ENCODE data around the gene NUMB.

NUMB gene

GRCh38 chr14:73458183-73458976, at the start of gene NUMB:
TSS of gene NUMB (minus strand) at chr14:73458546. CDS start at chr14:73355751, 102,795 bp downstream.
- TF ChIP-seq CTCF (IDR thresholded peaks at IDR 0.05; ENCODE audit: borderline replicate concordance, control extremely low read depth, extremely low read depth, insufficient read depth, missing control alignments) = no peak
- DNase-seq (ENCODE audit: low spot score) = peak; percentile 96
- in situ Hi-C loops (cut with MboI; ENCODE audit: low sequenced_read_pairs, unreplicated experiment) = loop anchor here (25.0 kb wide), 1 partner anchor 946 kb away; no protein-coding TSS in a partner anchor

DNA sequence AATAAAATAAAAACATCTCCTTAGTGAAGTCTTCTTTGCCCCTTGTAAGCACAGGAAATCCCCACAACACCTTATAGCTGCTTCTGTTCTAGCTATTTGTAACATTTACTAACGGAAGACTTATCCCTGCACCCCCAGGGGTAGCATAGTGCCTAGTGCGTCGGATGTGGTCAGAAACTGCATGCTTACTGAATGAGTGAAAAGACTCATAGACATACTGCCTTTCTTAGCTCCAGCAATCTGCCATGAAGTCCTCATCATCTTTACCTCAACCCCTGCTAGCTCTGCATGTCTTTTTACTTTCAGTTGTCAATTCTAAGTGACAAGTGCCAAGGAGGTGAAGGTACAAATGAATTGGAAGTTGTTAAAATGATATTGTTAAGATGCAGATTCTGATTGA, 45.3 kb upstream of the NUMB start:
- peak; percentile 48 for DNase-seq (ENCODE audit: low spot score)
- in situ Hi-C loops (cut with MboI; ENCODE audit: low sequenced_read_pairs, unreplicated experiment) = no loop called here
- no peak for TF ChIP-seq CTCF (IDR thresholded peaks at IDR 0.05; ENCODE audit: borderline replicate concordance, control extremely low read depth, extremely low read depth, insufficient read depth, missing control alignments)

- TF ChIP-seq CTCF (IDR thresholded peaks at IDR 0.05; ENCODE audit: borderline replicate concordance, control extremely low read depth, extremely low read depth, insufficient read depth, missing control alignments) = no peak
- in situ Hi-C loops (cut with MboI; ENCODE audit: low sequenced_read_pairs, unreplicated experiment) = no loop called here
Observed at GRCh38 chr14:73502017-73502619, 43.8 kb upstream of the NUMB start.

DNA sequence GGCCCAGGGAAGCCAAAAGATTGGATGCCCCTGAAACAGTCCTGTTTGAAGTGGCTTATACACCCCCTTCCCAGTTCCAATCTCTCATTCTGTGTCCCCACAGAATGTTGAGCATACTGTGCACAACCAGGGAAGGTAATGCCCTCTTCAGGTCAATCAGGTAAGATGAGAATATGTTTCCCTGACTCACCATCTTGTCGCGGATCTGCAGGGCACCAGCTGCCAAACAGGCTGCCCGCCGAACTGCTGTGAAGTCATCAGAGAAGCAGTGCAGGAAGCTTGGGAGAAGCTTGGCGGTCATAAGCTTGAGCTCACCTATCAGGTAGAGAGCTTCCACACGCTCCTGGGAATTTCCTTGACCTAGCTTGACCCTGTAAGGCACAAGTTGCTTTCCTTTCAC, 42.0 kb upstream of the NUMB start:
- TF ChIP-seq CTCF (IDR thresholded peaks at IDR 0.05; ENCODE audit: borderline replicate concordance, control extremely low read depth, extremely low read depth, insufficient read depth, missing control alignments) = no peak
- no peak for DNase-seq (ENCODE audit: low spot score)
- in situ Hi-C loops (cut with MboI; ENCODE audit: low sequenced_read_pairs, unreplicated experiment) = no loop called here

More at GRCh38 chr14:73502017-73502619, 43.8 kb upstream of the NUMB start:
- no peak for DNase-seq (ENCODE audit: low spot score)

- no peak for TF ChIP-seq CTCF (IDR thresholded peaks at IDR 0.05; ENCODE audit: borderline replicate concordance, control extremely low read depth, extremely low read depth, insufficient read depth, missing control alignments)
- in situ Hi-C loops (cut with MboI; ENCODE audit: low sequenced_read_pairs, unreplicated experiment) = loop anchor here (10.0 kb wide), 1 partner anchor 140 kb away; no protein-coding TSS in a partner anchor
- no peak for DNase-seq (ENCODE audit: low spot score)
Observed at GRCh38 chr14:73494593-73494992, 36.2 kb upstream of the NUMB start.

DNA sequence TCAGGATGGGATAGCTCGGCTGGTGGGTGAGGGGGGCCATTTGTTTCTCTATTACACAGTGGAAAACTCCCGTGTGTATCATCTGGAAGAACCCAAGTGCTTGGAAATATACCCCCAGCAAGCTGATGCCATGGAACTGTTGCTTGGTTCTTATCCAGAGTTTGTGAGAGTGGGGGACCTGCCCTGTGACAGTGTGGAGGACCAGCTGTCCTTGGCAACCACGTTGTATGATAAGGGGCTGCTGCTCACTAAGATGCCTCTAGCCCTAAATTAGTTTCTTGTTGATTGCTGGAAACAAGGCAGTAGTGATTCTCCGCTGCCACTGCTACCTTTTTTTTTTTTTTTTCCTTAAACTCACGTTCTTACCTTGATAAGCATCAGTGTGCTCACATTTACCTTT, 34.3 kb upstream of the NUMB start:
- no peak for DNase-seq (ENCODE audit: low spot score)
- in situ Hi-C loops (cut with MboI; ENCODE audit: low sequenced_read_pairs, unreplicated experiment) = loop anchor here (10.0 kb wide), 1 partner anchor 142 kb away; no protein-coding TSS in a partner anchor
- no peak for TF ChIP-seq CTCF (IDR thresholded peaks at IDR 0.05; ENCODE audit: borderline replicate concordance, control extremely low read depth, extremely low read depth, insufficient read depth, missing control alignments)
